ENCODE data around the gene STAT5B.
A peak's percentile ranks its signal among the peaks of the same experiment; 100 is the strongest.
"Not testable (repeated sequence)": the region's sequence is repeated elsewhere in the genome, so short reads cannot be mapped to it uniquely, and the experiment has no call there.

The STAT5B gene

GRCh38 chr17:42273474-42274252 lies 2.5 kb downstream of the STAT5B start:
- H3K4me1 ChIP-seq (ENCODE audit: control insufficient read depth, insufficient read depth, low read length): peaks cover 39% of the 10 kb centered on the region
- no peak overlapping the region for H3K9ac ChIP-seq (ENCODE audit: low read length)
- no peak for DNase-seq (ENCODE audit: low read depth)
- H3K4me3 ChIP-seq (ENCODE audit: low read length): no peak overlapping the region
- no peaks in the 10 kb centered on the region for H3K9me3 ChIP-seq (ENCODE audit: control insufficient read depth, low read length)
- H3K27me3 ChIP-seq (replicated peaks; ENCODE audit: control insufficient read depth, insufficient read depth, low read length): no peaks in the 10 kb centered on the region
- no peaks in the 10 kb centered on the region for H3K36me3 ChIP-seq (ENCODE audit: control insufficient read depth, insufficient read depth, low read length, severe bottlenecking)

- no peak for DNase-seq (ENCODE audit: low read depth)
- Histone ChIP-seq H3K27me3 (replicated peaks; ENCODE audit: control insufficient read depth, insufficient read depth, low read length) (no peaks in the 10 kb centered on the region), H3K4me3 (ENCODE audit: low read length) (no peak overlapping the region), H3K9me3 (ENCODE audit: control insufficient read depth, low read length) (no peaks in the 10 kb centered on the region), H3K9ac (ENCODE audit: low read length) (no peak overlapping the region), H3K4me1 (ENCODE audit: control insufficient read depth, insufficient read depth, low read length) (peaks cover 37% of the 10 kb centered on the region), H3K36me3 (ENCODE audit: control insufficient read depth, insufficient read depth, low read length, severe bottlenecking) (no peaks in the 10 kb centered on the region)
Observed at GRCh38 chr17:42272162-42272907, 3.9 kb downstream of the STAT5B start.

GRCh38 chr17:42271779-42272035 lies 4.5 kb downstream of the STAT5B start:
- Histone ChIP-seq H3K9me3 (ENCODE audit: control insufficient read depth, low read length) (no peaks in the 10 kb centered on the region), H3K4me1 (ENCODE audit: control insufficient read depth, insufficient read depth, low read length) (peaks cover 37% of the 10 kb centered on the region), H3K27me3 (replicated peaks; ENCODE audit: control insufficient read depth, insufficient read depth, low read length) (no peaks in the 10 kb centered on the region), H3K36me3 (ENCODE audit: control insufficient read depth, insufficient read depth, low read length, severe bottlenecking) (no peaks in the 10 kb centered on the region), H3K4me3 (ENCODE audit: low read length) (no peak overlapping the region), H3K9ac (ENCODE audit: low read length) (no peak overlapping the region)
- no peak for DNase-seq (ENCODE audit: low read depth)

GRCh38 chr17:42271006-42271778 lies 5.0 kb downstream of the STAT5B start:
- Histone ChIP-seq H3K9ac (ENCODE audit: low read length) (no peak overlapping the region), H3K4me3 (ENCODE audit: low read length) (no peak overlapping the region), H3K4me1 (ENCODE audit: control insufficient read depth, insufficient read depth, low read length) (peaks cover 39% of the 10 kb centered on the region), H3K27me3 (replicated peaks; ENCODE audit: control insufficient read depth, insufficient read depth, low read length) (no peaks in the 10 kb centered on the region), H3K9me3 (ENCODE audit: control insufficient read depth, low read length) (no peaks in the 10 kb centered on the region), H3K36me3 (ENCODE audit: control insufficient read depth, insufficient read depth, low read length, severe bottlenecking) (no peaks in the 10 kb centered on the region)
- DNase-seq (ENCODE audit: low read depth): no peak

- Histone ChIP-seq H3K4me1 (ENCODE audit: control insufficient read depth, insufficient read depth, low read length) (peaks cover 39% of the 10 kb centered on the region), H3K9ac (ENCODE audit: low read length) (no peak overlapping the region), H3K4me3 (ENCODE audit: low read length) (no peak overlapping the region), H3K27me3 (replicated peaks; ENCODE audit: control insufficient read depth, insufficient read depth, low read length) (no peaks in the 10 kb centered on the region), H3K36me3 (ENCODE audit: control insufficient read depth, insufficient read depth, low read length, severe bottlenecking) (no peaks in the 10 kb centered on the region), H3K9me3 (ENCODE audit: control insufficient read depth, low read length) (no peaks in the 10 kb centered on the region)
- DNase-seq (ENCODE audit: low read depth): no peak
Observed at GRCh38 chr17:42270596-42270995, 5.6 kb downstream of the STAT5B start.

- Histone ChIP-seq H3K4me1 (ENCODE audit: control insufficient read depth, insufficient read depth, low read length) (peaks cover 38% of the 10 kb centered on the region), H3K27me3 (replicated peaks; ENCODE audit: control insufficient read depth, insufficient read depth, low read length) (no peaks in the 10 kb centered on the region), H3K9me3 (ENCODE audit: control insufficient read depth, low read length) (no peaks in the 10 kb centered on the region), H3K9ac (ENCODE audit: low read length) (no peak overlapping the region), H3K4me3 (ENCODE audit: low read length) (no peak overlapping the region), H3K36me3 (ENCODE audit: control insufficient read depth, insufficient read depth, low read length, severe bottlenecking) (no peaks in the 10 kb centered on the region)
- DNase-seq (ENCODE audit: low read depth): no peak
Observed at GRCh38 chr17:42270170-42270535, 6.0 kb downstream of the STAT5B start.

- Histone ChIP-seq H3K4me1 (ENCODE audit: control insufficient read depth, insufficient read depth, low read length) (peaks cover 28% of the 10 kb centered on the region), H3K27me3 (replicated peaks; ENCODE audit: control insufficient read depth, insufficient read depth, low read length) (no peaks in the 10 kb centered on the region), H3K4me3 (ENCODE audit: low read length) (no peak overlapping the region), H3K9me3 (ENCODE audit: control insufficient read depth, low read length) (no peaks in the 10 kb centered on the region), H3K36me3 (ENCODE audit: control insufficient read depth, insufficient read depth, low read length, severe bottlenecking) (no peaks in the 10 kb centered on the region), H3K9ac (ENCODE audit: low read length) (no peak overlapping the region)
- DNase-seq (ENCODE audit: low read depth): no peak
Observed at GRCh38 chr17:42268236-42268635, 8.0 kb downstream of the STAT5B start.

- no peaks in the 10 kb centered on the region for H3K27me3 ChIP-seq (replicated peaks; ENCODE audit: control insufficient read depth, insufficient read depth, low read length)
- DNase-seq (ENCODE audit: low read depth): peak; percentile 89
- no peak overlapping the region for H3K9ac ChIP-seq (ENCODE audit: low read length)
Observed at GRCh38 chr17:42266918-42267766, 9.0 kb downstream of the STAT5B start.

GRCh38 chr17:42266462-42266861 lies 9.7 kb downstream of the STAT5B start:
- DNase-seq (ENCODE audit: low read depth): no peak
- Histone ChIP-seq H3K9me3 (ENCODE audit: control insufficient read depth, low read length) (no peaks in the 10 kb centered on the region), H3K4me1 (ENCODE audit: control insufficient read depth, insufficient read depth, low read length) (peaks cover 28% of the 10 kb centered on the region), H3K9ac (ENCODE audit: low read length) (no peak overlapping the region), H3K36me3 (ENCODE audit: control insufficient read depth, insufficient read depth, low read length, severe bottlenecking) (no peaks in the 10 kb centered on the region), H3K4me3 (ENCODE audit: low read length) (no peak overlapping the region), H3K27me3 (replicated peaks; ENCODE audit: control insufficient read depth, insufficient read depth, low read length) (no peaks in the 10 kb centered on the region)

More at GRCh38 chr17:42266918-42267766, 9.0 kb downstream of the STAT5B start:
- Histone ChIP-seq H3K9me3 (ENCODE audit: control insufficient read depth, low read length) (no peaks in the 10 kb centered on the region), H3K36me3 (ENCODE audit: control insufficient read depth, insufficient read depth, low read length, severe bottlenecking) (no peaks in the 10 kb centered on the region), H3K4me1 (ENCODE audit: control insufficient read depth, insufficient read depth, low read length) (peaks cover 28% of the 10 kb centered on the region), H3K4me3 (ENCODE audit: low read length) (no peak overlapping the region)

GRCh38 chr17:42264366-42264765 lies 11.8 kb downstream of the STAT5B start:
- H3K9me3 ChIP-seq (ENCODE audit: control insufficient read depth, low read length); H3K4me3 ChIP-seq (ENCODE audit: low read length); DNase-seq (ENCODE audit: low read depth); H3K9ac ChIP-seq (ENCODE audit: low read length); H3K27me3 ChIP-seq (replicated peaks; ENCODE audit: control insufficient read depth, insufficient read depth, low read length); H3K36me3 ChIP-seq (ENCODE audit: control insufficient read depth, insufficient read depth, low read length, severe bottlenecking): not testable (repeated sequence)
- peaks cover 16% of the 10 kb centered on the region for H3K4me1 ChIP-seq (ENCODE audit: control insufficient read depth, insufficient read depth, low read length)

- no peak for DNase-seq (ENCODE audit: low read depth)
- Histone ChIP-seq H3K4me1 (ENCODE audit: control insufficient read depth, insufficient read depth, low read length) (no peaks in the 10 kb centered on the region), H3K9me3 (ENCODE audit: control insufficient read depth, low read length) (no peaks in the 10 kb centered on the region), H3K9ac (ENCODE audit: low read length) (no peak overlapping the region), H3K27me3 (replicated peaks; ENCODE audit: control insufficient read depth, insufficient read depth, low read length) (no peaks in the 10 kb centered on the region), H3K4me3 (ENCODE audit: low read length) (no peak overlapping the region), H3K36me3 (ENCODE audit: control insufficient read depth, insufficient read depth, low read length, severe bottlenecking) (no peaks in the 10 kb centered on the region)
Observed at GRCh38 chr17:42260318-42260717, 15.9 kb downstream of the STAT5B start.
